Embryonic facial prominence (tissue), 1 donor: ENCODE results near the gene SUGP2.
"Not testable (repeated sequence)": the region's sequence is repeated elsewhere in the genome, so short reads cannot be mapped to it uniquely, and the experiment has no call there.

Experiments
- DNase-seq: peaks from one replicate; pipeline ENCODE4 v3.0.0-alpha.2; 2016; ENCODE audit errors: extremely low spot score

The SUGP2 gene

DNA sequence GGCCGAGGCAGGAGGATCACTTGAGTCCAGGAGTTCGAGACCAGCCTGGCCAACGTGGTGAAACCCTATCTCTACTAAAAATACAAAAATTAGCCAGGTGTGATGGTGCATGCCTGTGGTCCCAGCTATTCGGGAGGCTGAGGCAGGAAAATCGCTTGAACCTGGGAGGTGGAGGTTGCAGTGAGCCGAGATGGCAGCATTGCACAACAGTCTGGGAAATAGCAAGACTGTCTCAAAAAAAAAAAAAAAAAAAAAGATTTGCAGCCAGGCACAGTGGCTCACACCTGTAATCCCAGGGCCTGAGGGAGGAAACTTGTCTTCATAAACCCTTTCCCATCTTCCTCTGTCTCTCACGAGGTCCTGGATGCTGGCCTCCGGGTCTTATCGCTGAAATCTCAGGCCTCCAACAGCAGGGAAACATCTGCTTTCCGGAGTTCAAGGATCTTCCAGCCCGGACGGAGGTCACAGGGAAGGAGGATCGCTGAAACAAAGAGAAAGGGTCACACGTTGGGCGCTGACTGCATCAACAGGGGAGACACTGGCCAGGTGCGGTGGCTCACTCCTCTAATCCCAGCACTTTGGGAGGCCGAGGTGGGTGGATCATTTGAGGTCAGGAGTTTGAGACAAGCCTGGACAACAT lies 80.8 kb downstream of the SUGP2 start:
- not testable (repeated sequence) for DNase-seq

DNA sequence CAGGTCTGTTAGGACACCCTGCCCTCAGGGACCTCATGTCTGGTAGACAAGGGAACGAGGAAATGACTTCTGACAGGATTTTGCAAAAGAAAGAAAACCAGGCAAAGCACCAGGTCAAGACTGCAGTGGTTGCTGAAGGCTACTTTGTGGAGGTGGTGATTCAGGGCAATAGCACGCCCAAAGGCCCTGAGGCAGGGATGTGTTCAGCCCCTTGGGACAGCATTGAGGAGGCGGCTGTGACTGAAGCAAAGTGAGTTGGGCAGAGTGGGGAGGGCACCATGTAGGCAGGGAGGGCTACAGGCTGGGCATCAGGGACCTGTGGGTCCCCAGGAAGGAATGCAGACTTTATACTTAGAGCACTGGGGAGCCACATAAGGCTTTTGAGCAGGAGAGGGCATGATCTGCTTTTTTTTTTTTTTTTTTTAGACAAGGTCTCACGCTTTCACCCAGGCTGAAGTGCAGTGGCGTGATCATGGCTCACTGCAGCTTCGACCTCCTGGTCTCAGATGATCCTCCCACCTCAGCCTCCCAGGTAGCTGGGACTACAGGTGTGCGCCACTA lies 81.5 kb downstream of the SUGP2 start:
- DNase-seq, result no peak

- no peak for DNase-seq
Observed at GRCh38 chr19:18949858-18950257, 83.5 kb downstream of the SUGP2 start.

DNA sequence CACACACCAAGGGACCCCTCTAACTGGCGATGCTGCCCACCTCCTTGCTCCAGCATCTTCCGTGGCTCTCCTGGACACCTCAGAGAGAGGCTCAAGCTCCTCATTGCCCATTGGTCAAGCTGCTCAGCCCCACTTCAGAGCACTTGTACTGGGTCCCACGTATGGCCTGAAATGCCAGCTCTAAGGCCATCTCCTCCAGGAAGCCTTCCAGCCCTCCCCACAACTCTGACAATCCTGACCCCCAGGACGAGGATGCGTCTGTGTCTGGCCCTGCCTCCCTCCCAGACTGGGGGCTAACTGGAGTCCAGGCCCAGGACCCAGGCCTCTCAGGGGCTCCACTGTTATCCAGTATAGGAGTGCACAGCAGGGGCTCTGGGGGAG lies 84.4 kb downstream of the SUGP2 start:
- no peak for DNase-seq

GRCh38 chr19:18948075-18948975 lies 85.0 kb downstream of the SUGP2 start:
- DNase-seq, result no peak

GRCh38 chr19:18946918-18947317 lies 86.4 kb downstream of the SUGP2 start:
- no peak for DNase-seq

DNA sequence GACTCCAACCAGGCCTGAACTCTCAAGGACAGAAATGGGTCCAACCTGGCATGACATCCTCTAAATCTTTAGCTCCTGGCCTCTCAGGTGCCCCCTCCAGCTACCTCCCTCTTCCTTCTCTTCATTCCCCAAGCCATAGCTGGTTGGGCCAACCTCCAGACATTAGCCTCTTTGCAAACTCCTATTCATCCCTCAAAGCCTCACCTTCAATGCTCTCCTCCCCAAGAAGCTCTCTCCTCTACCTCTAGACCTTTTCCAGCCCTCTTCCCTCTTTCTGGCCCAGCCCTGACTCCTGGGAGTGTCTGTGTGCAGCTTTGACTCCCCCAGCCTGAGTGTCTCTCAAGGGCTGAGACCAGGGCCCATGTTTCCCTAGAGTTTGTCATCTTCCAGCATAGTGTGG lies 87.0 kb downstream of the SUGP2 start:
- no peak for DNase-seq

- DNase-seq, result no peak
Observed at GRCh38 chr19:18945297-18945696, 88.0 kb downstream of the SUGP2 start.

DNA sequence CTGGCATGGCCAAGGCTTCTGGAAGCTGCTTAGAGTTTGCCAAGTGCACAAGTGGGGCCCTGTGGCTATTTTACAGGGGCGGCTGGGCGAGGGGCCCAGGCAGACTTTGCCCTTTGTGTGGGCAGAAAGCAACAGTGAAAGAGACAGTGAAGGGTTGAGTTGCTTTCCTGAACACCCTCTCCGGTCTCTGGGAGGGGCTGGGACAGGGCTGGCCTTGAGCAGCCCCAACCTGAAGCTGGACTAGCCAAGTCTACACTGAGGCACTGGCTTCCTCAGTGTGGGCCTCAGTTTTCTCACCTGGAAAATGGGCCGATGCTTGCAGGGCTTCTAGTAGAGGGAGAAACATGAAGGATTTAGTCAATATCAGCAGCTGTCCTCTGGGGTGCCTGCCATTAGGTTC lies 89.9 kb downstream of the SUGP2 start:
- DNase-seq, result no peak

DNA sequence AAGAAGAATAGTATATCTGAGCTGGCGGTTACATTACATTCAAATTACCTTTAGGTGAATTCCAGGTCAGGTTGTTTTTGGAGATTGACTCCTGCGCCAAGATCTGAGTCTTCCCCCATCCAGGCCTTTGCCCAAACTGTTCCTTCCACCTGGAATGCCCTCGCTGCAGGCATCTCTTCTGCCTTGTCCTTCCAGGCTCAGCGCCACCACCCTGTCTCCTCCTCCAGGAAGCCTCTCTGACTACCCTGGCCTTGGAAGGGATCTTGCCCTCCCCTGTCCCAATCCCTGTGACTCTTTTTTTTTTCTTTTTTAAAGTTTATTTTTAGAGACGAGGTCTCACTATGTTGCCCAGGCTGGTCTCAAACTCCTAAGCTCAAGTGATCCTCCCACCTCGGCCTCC lies 90.6 kb downstream of the SUGP2 start:
- no peak for DNase-seq

DNA sequence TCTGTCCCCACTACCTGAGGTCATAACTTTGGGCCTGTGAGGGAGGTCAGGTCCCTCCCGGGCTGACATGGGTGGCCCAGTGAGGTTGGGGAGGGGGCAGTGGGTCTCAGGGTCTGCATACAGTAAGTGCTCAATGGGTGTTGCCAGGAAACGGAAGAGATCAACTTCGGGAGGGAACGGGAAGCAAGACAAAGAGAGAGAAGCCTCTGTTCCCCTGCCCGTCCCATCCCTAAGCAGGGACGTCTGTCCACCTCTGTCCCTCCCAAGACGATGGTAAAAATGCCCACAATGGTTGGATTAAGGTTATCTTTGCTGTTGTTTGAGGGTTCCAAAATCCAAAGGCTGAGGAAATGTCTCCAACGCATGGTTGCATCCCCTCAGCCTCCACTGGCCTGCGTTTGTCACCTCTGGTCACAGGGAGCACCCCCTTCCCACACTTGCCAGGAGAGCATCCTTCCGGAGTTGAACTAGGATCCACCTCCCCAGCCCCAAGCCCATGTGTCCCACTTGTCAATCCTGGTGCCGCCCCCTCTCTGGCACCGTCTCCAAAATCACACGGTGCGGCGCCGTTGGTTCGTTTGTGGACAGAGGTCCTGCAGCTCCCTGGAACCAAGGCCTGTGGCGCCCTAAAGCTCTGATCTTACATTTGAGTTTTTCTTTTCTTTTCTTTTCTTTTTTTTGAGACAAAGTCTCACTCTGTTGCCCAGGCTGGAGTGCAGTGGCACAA lies 91.5 kb downstream of the SUGP2 start:
- no peak for DNase-seq
